HUES6 (cell line): ENCODE results near the gene GALNT17.

Experiments
- H3K27ac ChIP-seq: 2 replicates; pipeline ENCODE4 v1.7.0; 2013; ENCODE audit warnings: low read depth, mild to moderate bottlenecking, low read length, inconsistent platforms
- H3K27me3 ChIP-seq: 2 replicates; pipeline ENCODE4 v1.6.1; 2013; ENCODE audit warnings: low read length; ENCODE audit not compliant: control insufficient read depth, insufficient read depth
- H3K36me3 ChIP-seq: 2 replicates; pipeline ENCODE4 v1.6.1; 2013; ENCODE audit warnings: low read length; ENCODE audit not compliant: control insufficient read depth, insufficient read depth
- H3K4me1 ChIP-seq: 2 replicates; pipeline ENCODE4 v1.6.1; 2013; ENCODE audit warnings: low read length; ENCODE audit not compliant: control insufficient read depth, insufficient read depth
- H3K4me3 ChIP-seq: 2 replicates; pipeline ENCODE4 v1.5.1; 2013; ENCODE audit warnings: low read depth, low read length
- H3K9ac ChIP-seq: one replicate; pipeline ENCODE4 v1.6.1; 2013; ENCODE audit warnings: mild to moderate bottlenecking, low read length
- H3K9me3 ChIP-seq: 2 replicates; pipeline ENCODE4 v1.6.1; 2013; ENCODE audit warnings: low read depth, low read length; ENCODE audit not compliant: control insufficient read depth, insufficient read depth

GALNT17 gene

GRCh38 chr7:71312755-71313490 lies 181.0 kb downstream of the GALNT17 start:
- no peaks in the 10 kb centered on the region for H3K27me3 ChIP-seq
- H3K9ac ChIP-seq: no peak overlapping the region
- H3K4me1 ChIP-seq: peaks cover 14% of the 10 kb centered on the region; the same call in 1 of the 2 replicates
- peak overlapping the region; percentile 56 for H3K27ac ChIP-seq
- no peaks in the 10 kb centered on the region; the same call in 1 of the 2 replicates for H3K36me3 ChIP-seq
- H3K9me3 ChIP-seq: peaks cover 28% of the 10 kb centered on the region
- H3K4me3 ChIP-seq: no peak overlapping the region

- Histone ChIP-seq H3K4me1 (peaks cover 9% of the 10 kb centered on the region; the same call in 1 of the 2 replicates), H3K9me3 (peaks cover 28% of the 10 kb centered on the region), H3K9ac (no peak overlapping the region), H3K27ac (peak overlapping the region; percentile 56), H3K27me3 (no peaks in the 10 kb centered on the region), H3K36me3 (no peaks in the 10 kb centered on the region; the same call in 1 of the 2 replicates), H3K4me3 (no peak overlapping the region)
These were observed 181.6 kb downstream of the GALNT17 start for GRCh38 chr7:71313553-71313952.

GRCh38 chr7:71320916-71321315 lies 189.0 kb downstream of the GALNT17 start:
- H3K4me3 ChIP-seq: no peak overlapping the region
- no peak overlapping the region for H3K9ac ChIP-seq
- peaks cover 10% of the 10 kb centered on the region for H3K4me1 ChIP-seq
- no peak overlapping the region for H3K27ac ChIP-seq
- no peaks in the 10 kb centered on the region; the same call in 1 of the 2 replicates for H3K9me3 ChIP-seq
- no peaks in the 10 kb centered on the region for H3K27me3 ChIP-seq
- H3K36me3 ChIP-seq: no peaks in the 10 kb centered on the region

GRCh38 chr7:71322201-71322600 lies 190.3 kb downstream of the GALNT17 start:
- no peaks in the 10 kb centered on the region for H3K9me3 ChIP-seq
- H3K9ac ChIP-seq: no peak overlapping the region
- H3K36me3 ChIP-seq: no peaks in the 10 kb centered on the region
- no peak overlapping the region for H3K4me3 ChIP-seq
- H3K27ac ChIP-seq: no peak overlapping the region
- H3K4me1 ChIP-seq: peaks cover 10% of the 10 kb centered on the region
- H3K27me3 ChIP-seq: no peaks in the 10 kb centered on the region

- Histone ChIP-seq H3K4me3 (no peak overlapping the region), H3K27me3 (no peaks in the 10 kb centered on the region)
These were observed 191.8 kb downstream of the GALNT17 start for GRCh38 chr7:71323726-71324125.

GRCh38 chr7:71325151-71325550 lies 193.2 kb downstream of the GALNT17 start:
- Histone ChIP-seq H3K36me3 (no peaks in the 10 kb centered on the region), H3K4me1 (peaks cover 25% of the 10 kb centered on the region), H3K9ac (no peak overlapping the region), H3K27me3 (no peaks in the 10 kb centered on the region), H3K9me3 (no peaks in the 10 kb centered on the region), H3K27ac (no peak overlapping the region), H3K4me3 (no peak overlapping the region)

More at GRCh38 chr7:71323726-71324125, 191.8 kb downstream of the GALNT17 start:
- H3K36me3 ChIP-seq: no peaks in the 10 kb centered on the region
- no peaks in the 10 kb centered on the region for H3K9me3 ChIP-seq
- peaks cover 19% of the 10 kb centered on the region for H3K4me1 ChIP-seq
- H3K9ac ChIP-seq: no peak overlapping the region
- H3K27ac ChIP-seq: no peak overlapping the region

GRCh38 chr7:71326595-71326994 lies 194.7 kb downstream of the GALNT17 start:
- H3K4me3 ChIP-seq: no peak overlapping the region
- peaks cover 25% of the 10 kb centered on the region for H3K4me1 ChIP-seq
- H3K27me3 ChIP-seq: no peaks in the 10 kb centered on the region
- no peak overlapping the region for H3K27ac ChIP-seq
- H3K36me3 ChIP-seq: no peaks in the 10 kb centered on the region
- H3K9ac ChIP-seq: no peak overlapping the region
- H3K9me3 ChIP-seq: no peaks in the 10 kb centered on the region

- Histone ChIP-seq H3K27me3 (no peaks in the 10 kb centered on the region), H3K36me3 (no peaks in the 10 kb centered on the region), H3K4me3 (no peak overlapping the region), H3K4me1 (peaks cover 25% of the 10 kb centered on the region), H3K9me3 (no peaks in the 10 kb centered on the region), H3K27ac (no peak overlapping the region), H3K9ac (no peak overlapping the region)
These were observed 196.0 kb downstream of the GALNT17 start for GRCh38 chr7:71327946-71328345.

GRCh38 chr7:71329030-71329660 lies 197.2 kb downstream of the GALNT17 start:
- H3K36me3 ChIP-seq: no peaks in the 10 kb centered on the region
- no peak overlapping the region for H3K9ac ChIP-seq
- H3K27me3 ChIP-seq: no peaks in the 10 kb centered on the region
- H3K27ac ChIP-seq: no peak overlapping the region
- no peak overlapping the region for H3K4me3 ChIP-seq
- no peaks in the 10 kb centered on the region for H3K9me3 ChIP-seq
- H3K4me1 ChIP-seq: peaks cover 25% of the 10 kb centered on the region

GRCh38 chr7:71332207-71332606 lies 200.3 kb downstream of the GALNT17 start:
- no peak overlapping the region for H3K9ac ChIP-seq
- peaks cover 7% of the 10 kb centered on the region for H3K36me3 ChIP-seq
- H3K9me3 ChIP-seq: peaks cover 3% of the 10 kb centered on the region; the same call in 1 of the 2 replicates
- H3K4me1 ChIP-seq: peaks cover 15% of the 10 kb centered on the region
- H3K27ac ChIP-seq: no peak overlapping the region
- H3K4me3 ChIP-seq: no peak overlapping the region
- no peaks in the 10 kb centered on the region for H3K27me3 ChIP-seq

- H3K27me3 ChIP-seq: no peaks in the 10 kb centered on the region
- H3K27ac ChIP-seq: no peak overlapping the region
- H3K9me3 ChIP-seq: peaks cover 3% of the 10 kb centered on the region; the same call in 1 of the 2 replicates
- H3K36me3 ChIP-seq: peaks cover 7% of the 10 kb centered on the region
- no peak overlapping the region for H3K9ac ChIP-seq
- H3K4me3 ChIP-seq: no peak overlapping the region
- no peaks in the 10 kb centered on the region for H3K4me1 ChIP-seq
These were observed 202.6 kb downstream of the GALNT17 start for GRCh38 chr7:71334541-71334940.
